Colonic mucosa (tissue), 4 donors: ENCODE measurements around the gene SLC35F4. TPM values are rescaled to one million over a fixed set of nuclear protein-coding genes. Genes with fewer than 3 reads are reported as not detected.

ENCODE experiments used
- DNase-seq: peaks from one replicate; pipeline ENCODE4 v3.0.0-alpha.2; 2020
- H3K27ac ChIP-seq: fragments of 200-600 bp; one replicate; pipeline ENCODE4 v1.8.0; 2021
- H3K27me3 ChIP-seq: fragments of 200-600 bp; one replicate; pipeline ENCODE4 v1.8.0; 2021
- H3K36me3 ChIP-seq: fragments of 200-600 bp; one replicate; pipeline ENCODE4 v1.8.0; 2021
- H3K4me1 ChIP-seq: fragments of 200-600 bp; one replicate; pipeline ENCODE4 v1.8.0; 2021; ENCODE audit warnings: mild to moderate bottlenecking
- H3K4me3 ChIP-seq: fragments of 200-600 bp; one replicate; pipeline ENCODE4 v1.8.0; 2021
- H3K9ac ChIP-seq, 2 donors: one replicate each; pipeline ENCODE4 v1.7.0; 2013; ENCODE audit warnings: control low read depth in 2 of 2, low read depth in 2 of 2, low read length in 2 of 2
- H3K9me3 ChIP-seq: fragments of 200-600 bp; one replicate; pipeline ENCODE4 v1.8.0; 2021
- intact Hi-C: fragments of 100-400 bp; cut with DNase I; formaldehyde crosslinking; loops from one replicate; pipeline ENCODE4 v1.14.1; 2022
- total RNA-seq, 2 donors: library from RNA; stranded (reverse); fragmentation: NEBNext Ultra II Directional in 1 of 2; extraction: Animal tissue kit (Norgen Biotek cat#: 25700) in 1 of 2; gene quantifications; one replicate each; pipeline ENCODE4 v1.2.1, GENCODE V29; 2021
- TF ChIP-seq, protein P1 (sequence below): fragments of 200-600 bp; IDR thresholded peaks from one replicate; pipeline ENCODE4 v1.8.0; 2022; ENCODE audit warnings: antibody characterized with exemption, mild to moderate bottlenecking
- donor health status: healthy.
- donor health status: DM: no; HTN: no; CAD: no.
- donor health status: DM: no; HTN: no; CAD: no.

The SLC35F4 gene
- total RNA-seq, 2 donors from 2014 or later, result not detected

DNA sequence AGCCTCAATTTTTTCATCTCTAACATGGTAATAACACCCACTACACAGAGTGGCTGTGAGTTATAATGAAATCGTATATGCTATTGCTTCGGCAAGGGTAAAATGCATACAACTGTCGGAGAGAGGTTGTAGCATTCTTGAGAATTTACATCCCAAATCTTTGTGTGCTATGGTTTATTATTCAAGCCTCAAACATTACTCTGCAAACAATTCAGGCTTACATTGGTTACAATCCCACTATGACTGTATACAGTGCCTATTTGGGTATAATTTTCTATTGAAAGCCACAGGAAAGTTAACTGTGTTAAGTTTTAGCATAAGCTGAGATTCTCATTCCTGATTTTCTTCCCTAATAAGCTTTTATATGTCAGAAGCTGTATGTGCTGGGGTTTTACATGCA is 20.6 kb downstream of the SLC35F4 start:
- Histone ChIP-seq H3K9me3 (no peaks in the 10 kb centered on the region), H3K4me3 (no peak overlapping the region), H3K36me3 (no peaks in the 10 kb centered on the region), H3K4me1 (no peaks in the 10 kb centered on the region), H3K27ac (no peak overlapping the region), H3K27me3 (no peaks in the 10 kb centered on the region), H3K9ac (no peak overlapping the region)
- TF ChIP-seq, protein P1, sequence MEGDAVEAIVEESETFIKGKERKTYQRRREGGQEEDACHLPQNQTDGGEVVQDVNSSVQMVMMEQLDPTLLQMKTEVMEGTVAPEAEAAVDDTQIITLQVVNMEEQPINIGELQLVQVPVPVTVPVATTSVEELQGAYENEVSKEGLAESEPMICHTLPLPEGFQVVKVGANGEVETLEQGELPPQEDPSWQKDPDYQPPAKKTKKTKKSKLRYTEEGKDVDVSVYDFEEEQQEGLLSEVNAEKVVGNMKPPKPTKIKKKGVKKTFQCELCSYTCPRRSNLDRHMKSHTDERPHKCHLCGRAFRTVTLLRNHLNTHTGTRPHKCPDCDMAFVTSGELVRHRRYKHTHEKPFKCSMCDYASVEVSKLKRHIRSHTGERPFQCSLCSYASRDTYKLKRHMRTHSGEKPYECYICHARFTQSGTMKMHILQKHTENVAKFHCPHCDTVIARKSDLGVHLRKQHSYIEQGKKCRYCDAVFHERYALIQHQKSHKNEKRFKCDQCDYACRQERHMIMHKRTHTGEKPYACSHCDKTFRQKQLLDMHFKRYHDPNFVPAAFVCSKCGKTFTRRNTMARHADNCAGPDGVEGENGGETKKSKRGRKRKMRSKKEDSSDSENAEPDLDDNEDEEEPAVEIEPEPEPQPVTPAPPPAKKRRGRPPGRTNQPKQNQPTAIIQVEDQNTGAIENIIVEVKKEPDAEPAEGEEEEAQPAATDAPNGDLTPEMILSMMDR, result no peak
- DNase-seq, result no peak
- intact Hi-C loops, result no loop called here

GRCh38 chr14:57837267-57837666 is 28.6 kb downstream of the SLC35F4 start:
- no peak overlapping the region for H3K9ac ChIP-seq
- H3K4me1 ChIP-seq, result no peaks in the 10 kb centered on the region
- no peaks in the 10 kb centered on the region for H3K27me3 ChIP-seq
- intact Hi-C loops, result no loop called here
- H3K36me3 ChIP-seq, result no peaks in the 10 kb centered on the region
- no peak for DNase-seq
- H3K9me3 ChIP-seq, result no peaks in the 10 kb centered on the region
- no peak overlapping the region for H3K4me3 ChIP-seq
- no peak overlapping the region for H3K27ac ChIP-seq
- TF ChIP-seq, protein P1, result no peak

DNA sequence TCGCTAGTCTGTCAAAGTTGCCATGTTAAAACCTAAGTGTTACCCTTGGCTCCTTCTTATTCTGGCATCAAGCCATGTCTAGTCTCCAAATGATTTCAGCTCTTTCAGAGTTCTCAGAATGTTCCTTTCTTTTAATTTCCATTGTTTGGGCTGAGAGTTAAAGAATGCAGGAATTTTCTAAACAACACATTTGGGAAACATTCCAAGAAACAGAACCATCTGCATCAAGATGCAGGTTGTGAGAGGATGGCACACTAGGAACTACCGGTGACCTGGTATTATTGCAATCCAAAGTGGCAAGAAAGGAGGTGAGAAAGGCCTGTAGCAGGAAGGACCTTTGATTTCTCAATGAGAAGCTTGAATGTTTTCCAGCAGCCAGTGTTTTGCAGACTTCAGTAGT is 30.1 kb downstream of the SLC35F4 start:
- Histone ChIP-seq H3K4me1 (no peaks in the 10 kb centered on the region), H3K27ac (no peak overlapping the region), H3K9ac (no peak overlapping the region), H3K9me3 (no peaks in the 10 kb centered on the region), H3K4me3 (no peak overlapping the region), H3K27me3 (no peaks in the 10 kb centered on the region), H3K36me3 (no peaks in the 10 kb centered on the region)
- TF ChIP-seq, protein P1, result no peak
- intact Hi-C loops, result no loop called here
- DNase-seq, result no peak

DNA sequence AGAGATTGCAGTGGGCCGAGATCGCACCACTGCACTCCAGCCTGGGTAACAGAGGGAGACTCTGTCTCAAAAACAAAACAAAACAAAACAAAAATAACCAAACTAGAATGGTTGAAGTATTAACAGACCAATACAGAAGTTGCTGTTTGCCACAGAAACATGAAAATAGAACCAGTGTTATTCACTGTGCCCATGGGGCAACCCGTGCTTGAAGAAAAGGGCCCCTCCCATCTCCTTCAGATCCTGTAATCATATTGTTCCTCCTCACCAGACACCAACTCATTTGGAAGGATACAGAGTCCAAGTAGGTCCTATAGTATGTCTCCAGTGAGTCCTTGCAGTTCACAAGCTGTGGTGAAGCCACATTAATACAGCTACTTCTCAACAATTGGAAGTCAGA is 30.9 kb downstream of the SLC35F4 start:
- Histone ChIP-seq H3K9me3 (no peaks in the 10 kb centered on the region), H3K27me3 (no peaks in the 10 kb centered on the region), H3K4me3 (no peak overlapping the region), H3K4me1 (no peaks in the 10 kb centered on the region), H3K36me3 (no peaks in the 10 kb centered on the region), H3K27ac (no peak overlapping the region), H3K9ac (no peak overlapping the region)
- DNase-seq, result no peak
- intact Hi-C loops, result no loop called here
- TF ChIP-seq, protein P1, result no peak

- DNase-seq, result no peak
- no peaks in the 10 kb centered on the region for H3K36me3 ChIP-seq
- intact Hi-C loops, result no loop called here
Observed at GRCh38 chr14:57834001-57834598, 31.8 kb downstream of the SLC35F4 start.

More at GRCh38 chr14:57834001-57834598, 31.8 kb downstream of the SLC35F4 start:
- no peaks in the 10 kb centered on the region for H3K27me3 ChIP-seq
- H3K9me3 ChIP-seq, result no peaks in the 10 kb centered on the region
- no peak overlapping the region for H3K4me3 ChIP-seq
- H3K9ac ChIP-seq, result no peak overlapping the region
- no peaks in the 10 kb centered on the region for H3K4me1 ChIP-seq
- no peak overlapping the region for H3K27ac ChIP-seq
- TF ChIP-seq, protein P1, result no peak
